PFSK-1 (cell line): Measurements from ENCODE around the gene COG1.

Experiments
- FOXP2 ChIP-seq: optimal IDR thresholded peaks from 2 replicates; pipeline ENCODE3; 2011; ENCODE audit warnings: borderline replicate concordance, control low read depth, inconsistent platforms; ENCODE audit not compliant: insufficient read depth; ENCODE audit errors: extremely low read length, extremely low read depth
- POLR2AphosphoS5 ChIP-seq: IDR thresholded peaks from 2 replicates; pipeline ENCODE4 v1.6.1; 2012; ENCODE audit warnings: low read depth, mild to moderate bottlenecking, control low read depth, low read length, moderate library complexity
- REST ChIP-seq, 2 experiments: IDR thresholded peaks; 2 replicates each; pipeline versions ENCODE4 v1.6.1 to v1.8.0; 2011 to 2012; ENCODE audit warnings: low read depth in 2 of 2, low read length in 2 of 2, control low read depth in 1 of 2, inconsistent platforms in 1 of 2, mild to moderate bottlenecking in 1 of 2, moderate library complexity in 1 of 2; ENCODE audit not compliant: insufficient read depth in 1 of 2
- SIN3A ChIP-seq: IDR thresholded peaks from 2 replicates; pipeline ENCODE4 v1.6.1; 2012; ENCODE audit warnings: mild to moderate bottlenecking, low read length, moderate library complexity, borderline replicate concordance; ENCODE audit not compliant: insufficient read depth
- TAF1 ChIP-seq: IDR thresholded peaks from 2 replicates; pipeline ENCODE4 v1.6.1; 2012; ENCODE audit warnings: low read length, control low read depth, borderline replicate concordance; ENCODE audit not compliant: insufficient read depth

Gene COG1

GRCh38 chr17:73165616-73166404 lies 27.0 kb upstream of the COG1 start:
- no peak for TF ChIP-seq SIN3A
- TF ChIP-seq REST (IDR thresholded peaks at IDR 0.05; ENCODE audit: insufficient read depth in 1 of 2, low read depth in 2 of 2, low read length in 2 of 2) = no peak
- TF ChIP-seq POLR2AphosphoS5 = no peak
- TF ChIP-seq TAF1 = no peak
- no peak for TF ChIP-seq FOXP2

GRCh38 chr17:73166731-73167581 lies 25.9 kb upstream of the COG1 start:
- TF ChIP-seq POLR2AphosphoS5 (no peak), SIN3A (no peak), FOXP2 (no peak), REST (IDR thresholded peaks at IDR 0.05; ENCODE audit: insufficient read depth in 1 of 2, low read depth in 2 of 2, low read length in 2 of 2) (no peak), TAF1 (no peak)

DNA sequence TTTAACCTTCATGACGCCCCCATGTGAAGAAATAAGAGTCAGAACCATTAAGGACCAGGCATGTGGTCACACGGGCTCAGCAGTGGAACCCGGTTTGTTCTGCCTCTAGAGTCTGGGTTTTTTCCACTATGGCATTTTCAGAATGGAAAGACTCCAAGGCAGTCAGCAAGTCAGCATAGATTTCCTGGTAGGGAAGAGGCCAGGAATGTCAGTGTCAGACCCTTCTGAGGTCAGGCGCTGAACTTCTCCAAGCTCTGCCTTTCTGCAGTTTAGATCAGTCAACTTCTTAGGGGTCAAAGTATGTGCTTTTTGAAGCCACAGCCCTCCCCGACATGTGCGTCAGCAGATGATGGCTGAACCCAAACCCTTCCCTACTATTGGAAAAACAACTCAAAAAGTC lies 24.2 kb upstream of the COG1 start:
- TF ChIP-seq SIN3A (no peak), FOXP2 (no peak)

GRCh38 chr17:73170324-73170723 lies 22.5 kb upstream of the COG1 start:
- TF ChIP-seq POLR2AphosphoS5 = no peak
- TF ChIP-seq SIN3A = no peak
- TF ChIP-seq FOXP2 = no peak
- no peak for TF ChIP-seq TAF1
- TF ChIP-seq REST (IDR thresholded peaks at IDR 0.05; ENCODE audit: insufficient read depth in 1 of 2, low read depth in 2 of 2, low read length in 2 of 2) = no peak

- no peak for TF ChIP-seq TAF1
- no peak for TF ChIP-seq SIN3A
These were observed 20.6 kb upstream of the COG1 start for GRCh38 chr17:73172252-73172651.

- TF ChIP-seq FOXP2 (no peak), POLR2AphosphoS5 (no peak), REST (IDR thresholded peaks at IDR 0.05; ENCODE audit: insufficient read depth in 1 of 2, low read depth in 2 of 2, low read length in 2 of 2) (no peak), TAF1 (no peak), SIN3A (no peak)
These were observed 18.7 kb upstream of the COG1 start for GRCh38 chr17:73174126-73174525.
